ENCODE results near the gene NT5DC2. TPM values are rescaled to one million over a fixed set of nuclear protein-coding genes. Genes with fewer than 3 reads are reported as not detected.

Gene NT5DC2
- total RNA-seq, 1 donor from 2014 or later: 392 TPM

DNA sequence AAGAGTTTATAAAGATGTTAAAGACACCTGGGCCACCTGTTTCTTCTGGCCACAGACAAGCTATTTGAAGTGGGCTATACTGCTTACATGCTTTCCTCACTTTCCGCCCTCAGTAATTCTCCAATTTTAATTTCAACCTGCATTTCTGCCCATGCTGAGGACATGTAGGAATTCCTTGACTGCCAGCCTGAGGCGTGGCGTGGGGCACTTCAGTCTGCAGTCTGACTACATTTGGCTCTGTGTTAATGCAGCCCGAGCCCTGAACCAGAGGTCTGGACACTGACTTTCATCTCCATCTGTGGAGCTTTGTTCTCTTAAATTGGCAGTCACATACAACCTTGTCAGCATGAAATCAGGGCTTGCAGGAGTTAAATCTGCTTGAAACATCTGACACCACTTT is 11.3 kb upstream of the NT5DC2 start:
- Mint-ChIP-seq H3K9me3 (no peaks in the 10 kb centered on the region), H3K27ac (ENCODE audit: unreplicated experiment) (no peak overlapping the region), H3K27me3 (ENCODE audit: low read depth) (no peaks in the 10 kb centered on the region), H3K36me3 (ENCODE audit: low read depth) (peaks cover 6% of the 10 kb centered on the region), H3K4me1 (peaks cover 17% of the 10 kb centered on the region), H3K4me3 (no peak overlapping the region)
- no peak for DNase-seq (ENCODE audit: low read depth, low spot score)
- TF ChIP-seq, protein P1, sequence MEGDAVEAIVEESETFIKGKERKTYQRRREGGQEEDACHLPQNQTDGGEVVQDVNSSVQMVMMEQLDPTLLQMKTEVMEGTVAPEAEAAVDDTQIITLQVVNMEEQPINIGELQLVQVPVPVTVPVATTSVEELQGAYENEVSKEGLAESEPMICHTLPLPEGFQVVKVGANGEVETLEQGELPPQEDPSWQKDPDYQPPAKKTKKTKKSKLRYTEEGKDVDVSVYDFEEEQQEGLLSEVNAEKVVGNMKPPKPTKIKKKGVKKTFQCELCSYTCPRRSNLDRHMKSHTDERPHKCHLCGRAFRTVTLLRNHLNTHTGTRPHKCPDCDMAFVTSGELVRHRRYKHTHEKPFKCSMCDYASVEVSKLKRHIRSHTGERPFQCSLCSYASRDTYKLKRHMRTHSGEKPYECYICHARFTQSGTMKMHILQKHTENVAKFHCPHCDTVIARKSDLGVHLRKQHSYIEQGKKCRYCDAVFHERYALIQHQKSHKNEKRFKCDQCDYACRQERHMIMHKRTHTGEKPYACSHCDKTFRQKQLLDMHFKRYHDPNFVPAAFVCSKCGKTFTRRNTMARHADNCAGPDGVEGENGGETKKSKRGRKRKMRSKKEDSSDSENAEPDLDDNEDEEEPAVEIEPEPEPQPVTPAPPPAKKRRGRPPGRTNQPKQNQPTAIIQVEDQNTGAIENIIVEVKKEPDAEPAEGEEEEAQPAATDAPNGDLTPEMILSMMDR (conservative IDR thresholded peaks at IDR 0.05): no peak

DNA sequence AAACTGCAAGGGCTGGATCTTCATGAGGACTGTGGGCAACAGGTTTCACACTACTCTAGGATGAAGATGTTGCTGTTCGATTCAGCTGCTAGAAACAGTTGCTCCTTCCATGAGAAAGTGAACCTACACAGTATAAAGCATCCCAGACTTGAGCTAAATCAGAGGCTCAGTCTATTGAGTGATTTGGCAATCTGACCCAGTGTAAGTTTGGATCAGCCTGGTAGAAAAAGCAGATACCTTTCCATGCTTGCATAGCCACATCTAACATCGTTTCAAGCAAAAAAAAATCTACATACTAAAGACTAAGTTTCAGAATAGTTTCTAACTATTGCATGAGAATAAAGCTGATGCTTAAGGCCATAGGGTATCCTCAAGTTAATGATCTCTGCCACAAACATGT is 7.4 kb upstream of the NT5DC2 start:
- peaks cover 42% of the 10 kb centered on the region for H3K4me1 Mint-ChIP-seq
- no peak for DNase-seq (ENCODE audit: low read depth, low spot score)
- H3K9me3 Mint-ChIP-seq: no peaks in the 10 kb centered on the region
- H3K36me3 Mint-ChIP-seq (ENCODE audit: low read depth): peaks cover 13% of the 10 kb centered on the region
- peak overlapping the region; percentile 48 for H3K4me3 Mint-ChIP-seq
- peaks cover 2% of the 10 kb centered on the region for H3K27me3 Mint-ChIP-seq (ENCODE audit: low read depth)
- TF ChIP-seq, protein P1 (conservative IDR thresholded peaks at IDR 0.05): no peak
- H3K27ac Mint-ChIP-seq (ENCODE audit: unreplicated experiment): no peak overlapping the region

GRCh38 chr3:52539010-52539653 is 5.5 kb upstream of the NT5DC2 start:
- Mint-ChIP-seq H3K36me3 (ENCODE audit: low read depth) (peaks cover 9% of the 10 kb centered on the region), H3K4me3 (peak overlapping the region; percentile 47), H3K27me3 (ENCODE audit: low read depth) (peaks cover 2% of the 10 kb centered on the region), H3K9me3 (no peaks in the 10 kb centered on the region), H3K4me1 (peaks cover 44% of the 10 kb centered on the region), H3K27ac (ENCODE audit: unreplicated experiment) (no peak overlapping the region)
- DNase-seq (ENCODE audit: low read depth, low spot score): no peak
- TF ChIP-seq, protein P1 (conservative IDR thresholded peaks at IDR 0.05): no peak

- H3K4me3 Mint-ChIP-seq: peak overlapping the region; percentile 99
- no peaks in the 10 kb centered on the region for H3K9me3 Mint-ChIP-seq
- no peak for DNase-seq (ENCODE audit: low read depth, low spot score)
- peak overlapping the region; percentile 22 for H3K27ac Mint-ChIP-seq (ENCODE audit: unreplicated experiment)
- TF ChIP-seq, protein P1 (conservative IDR thresholded peaks at IDR 0.05): no peak
- peaks cover 2% of the 10 kb centered on the region for H3K27me3 Mint-ChIP-seq (ENCODE audit: low read depth)
- H3K4me1 Mint-ChIP-seq: peaks cover 44% of the 10 kb centered on the region
- peaks cover 9% of the 10 kb centered on the region for H3K36me3 Mint-ChIP-seq (ENCODE audit: low read depth)
Measured at GRCh38 chr3:52537726-52538421, 4.2 kb upstream of the NT5DC2 start.

GRCh38 chr3:52537165-52537620 is 3.5 kb upstream of the NT5DC2 start:
- Mint-ChIP-seq H3K4me1 (peaks cover 49% of the 10 kb centered on the region), H3K27me3 (ENCODE audit: low read depth) (peaks cover 2% of the 10 kb centered on the region)
- TF ChIP-seq, protein P1 (conservative IDR thresholded peaks at IDR 0.05): no peak

More at GRCh38 chr3:52537165-52537620, 3.5 kb upstream of the NT5DC2 start:
- Mint-ChIP-seq H3K27ac (ENCODE audit: unreplicated experiment) (peak overlapping the region; percentile 98), H3K9me3 (no peaks in the 10 kb centered on the region), H3K4me3 (peak overlapping the region; percentile 99), H3K36me3 (ENCODE audit: low read depth) (peaks cover 9% of the 10 kb centered on the region)
- no peak for DNase-seq (ENCODE audit: low read depth, low spot score)
